Measurements from ENCODE around the gene ODAD4.

GRCh38 chr17:41882756-41883155, 47.7 kb upstream of the ODAD4 start:
- TF ChIP-seq CTCF (conservative IDR thresholded peaks at IDR 0.05) (no peak), ZFX (IDR thresholded peaks at IDR 0.05) (no peak)
